Brain microvascular endothelial cell (primary cell): ENCODE data around the gene RGS5.

Source experiments
- DNase-seq: peaks from one replicate; pipeline ENCODE4 v3.0.0-alpha.2; 2020
- H3K27ac ChIP-seq: fragments of 250-450 bp; sonication (Bioruptor Pico); 2 replicates; pipeline ENCODE4 v1.5.1; 2020; ENCODE audit warnings: mild to moderate bottlenecking, moderate library complexity
- H3K27me3 ChIP-seq: fragments of 250-450 bp; sonication (Bioruptor Pico); replicated peaks from 2 replicates; pipeline ENCODE4 v1.5.1; 2020; ENCODE audit warnings: mild to moderate bottlenecking
- H3K36me3 ChIP-seq: fragments of 250-450 bp; sonication (Bioruptor Pico); replicated peaks from 2 replicates; pipeline ENCODE4 v1.5.1; 2020; ENCODE audit warnings: mild to moderate bottlenecking
- H3K4me3 ChIP-seq: 2 replicates; pipeline ENCODE4 v1.5.1; 2011; ENCODE audit warnings: low read depth, mild to moderate bottlenecking, control low read depth, low read length, moderate library complexity
- in situ Hi-C: cut with HindIII; loops from 2 replicates; pipeline ENCODE4 v1.10.0; 2017; ENCODE audit warnings: low sequenced_read_pairs, low pct_ligation_motif_present
- TF ChIP-seq, protein P1 (sequence below): IDR thresholded peaks from 2 replicates; pipeline ENCODE4 v1.5.1; 2011; ENCODE audit warnings: low read depth, mild to moderate bottlenecking, moderate library complexity, low read length, control low read depth, inconsistent platforms; ENCODE audit errors: missing control alignments

The RGS5 gene

DNA sequence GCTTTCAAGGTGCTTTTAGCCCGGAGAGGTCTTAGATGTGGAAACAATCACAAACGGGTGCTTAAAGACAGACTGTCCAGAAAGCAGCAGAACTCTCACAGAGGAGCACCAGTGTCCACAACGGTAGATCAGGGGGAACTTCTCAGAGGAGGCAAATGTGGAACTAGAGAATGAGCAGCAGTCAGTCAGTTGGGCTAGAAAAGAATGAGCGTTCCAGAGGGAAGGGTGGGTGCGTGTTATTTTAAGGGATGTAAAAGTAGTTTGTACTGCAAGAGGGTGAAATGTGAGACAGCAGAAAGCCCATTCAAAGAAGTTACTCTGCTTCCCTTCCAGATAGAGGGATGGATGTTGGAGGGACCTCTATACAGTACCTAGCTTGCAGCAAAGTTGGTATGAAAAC is 30.9 kb downstream of the RGS5 start:
- DNase-seq = peak; percentile 30
- Histone ChIP-seq H3K36me3 (no peaks in the 10 kb centered on the region), H3K4me3 (no peak overlapping the region), H3K27ac (peak overlapping the region; percentile 83), H3K27me3 (no peaks in the 10 kb centered on the region)
- in situ Hi-C loops = no loop called here
- TF ChIP-seq, protein P1, sequence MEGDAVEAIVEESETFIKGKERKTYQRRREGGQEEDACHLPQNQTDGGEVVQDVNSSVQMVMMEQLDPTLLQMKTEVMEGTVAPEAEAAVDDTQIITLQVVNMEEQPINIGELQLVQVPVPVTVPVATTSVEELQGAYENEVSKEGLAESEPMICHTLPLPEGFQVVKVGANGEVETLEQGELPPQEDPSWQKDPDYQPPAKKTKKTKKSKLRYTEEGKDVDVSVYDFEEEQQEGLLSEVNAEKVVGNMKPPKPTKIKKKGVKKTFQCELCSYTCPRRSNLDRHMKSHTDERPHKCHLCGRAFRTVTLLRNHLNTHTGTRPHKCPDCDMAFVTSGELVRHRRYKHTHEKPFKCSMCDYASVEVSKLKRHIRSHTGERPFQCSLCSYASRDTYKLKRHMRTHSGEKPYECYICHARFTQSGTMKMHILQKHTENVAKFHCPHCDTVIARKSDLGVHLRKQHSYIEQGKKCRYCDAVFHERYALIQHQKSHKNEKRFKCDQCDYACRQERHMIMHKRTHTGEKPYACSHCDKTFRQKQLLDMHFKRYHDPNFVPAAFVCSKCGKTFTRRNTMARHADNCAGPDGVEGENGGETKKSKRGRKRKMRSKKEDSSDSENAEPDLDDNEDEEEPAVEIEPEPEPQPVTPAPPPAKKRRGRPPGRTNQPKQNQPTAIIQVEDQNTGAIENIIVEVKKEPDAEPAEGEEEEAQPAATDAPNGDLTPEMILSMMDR = no peak

DNA sequence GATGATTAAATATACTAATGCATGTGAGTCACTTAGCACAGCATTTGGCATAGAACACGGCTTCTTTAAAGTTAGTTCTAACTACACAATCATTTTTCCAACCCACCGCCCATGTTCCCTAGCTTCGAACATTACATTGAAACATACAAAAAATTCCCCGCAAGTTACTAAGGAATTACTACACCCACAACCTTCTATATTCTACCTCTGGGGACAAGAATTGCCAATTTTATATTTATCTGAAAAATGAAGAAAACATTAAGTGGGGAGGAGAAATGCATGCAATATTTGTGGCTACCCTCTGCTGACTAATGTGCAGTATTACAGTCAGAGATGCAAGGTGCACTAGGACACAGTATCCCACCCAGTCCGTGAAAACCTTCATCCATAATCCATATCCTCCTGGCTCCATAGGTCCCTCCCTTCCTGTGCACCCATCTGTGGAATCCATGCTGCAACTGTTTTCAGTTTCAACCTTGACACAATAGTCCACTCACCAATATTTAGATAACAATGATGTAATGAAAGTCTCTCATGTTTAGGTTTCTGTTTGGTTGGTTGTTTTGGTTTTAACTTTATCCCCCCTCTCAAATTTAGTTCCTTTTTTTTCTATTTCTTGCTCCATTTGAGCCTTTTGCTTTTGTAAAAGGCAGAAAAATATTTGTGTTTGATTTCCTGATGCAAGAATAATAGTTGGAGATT is 31.6 kb downstream of the RGS5 start:
- in situ Hi-C loops = no loop called here
- DNase-seq = peak; percentile 53
- H3K27me3 ChIP-seq = no peaks in the 10 kb centered on the region
- no peaks in the 10 kb centered on the region for H3K36me3 ChIP-seq
- peak overlapping the region; percentile 83 for H3K27ac ChIP-seq
- TF ChIP-seq, protein P1 = peak; percentile 70
- no peak overlapping the region for H3K4me3 ChIP-seq

DNA sequence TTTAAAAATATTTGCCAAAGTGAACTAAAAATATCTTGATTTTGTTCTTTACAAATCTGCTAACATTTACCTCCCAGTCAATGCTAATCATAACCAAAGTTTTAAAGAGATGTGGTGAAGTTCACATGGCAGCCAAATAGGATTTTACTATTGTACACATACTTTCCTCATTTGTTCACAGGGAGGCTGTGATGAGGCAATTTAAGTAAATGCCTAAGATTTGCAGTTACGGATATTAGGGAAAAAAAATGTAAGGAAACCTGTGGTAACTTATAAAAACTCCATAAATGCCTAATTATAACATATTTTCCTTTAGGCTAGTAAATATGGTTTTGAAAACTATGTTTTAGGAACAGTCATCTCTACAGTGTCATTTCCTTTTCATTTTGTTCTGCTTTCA is 32.4 kb downstream of the RGS5 start:
- peak overlapping the region; percentile 83 for H3K27ac ChIP-seq
- in situ Hi-C loops = no loop called here
- no peaks in the 10 kb centered on the region for H3K27me3 ChIP-seq
- H3K36me3 ChIP-seq = no peaks in the 10 kb centered on the region
- TF ChIP-seq, protein P1 = no peak
- no peak overlapping the region for H3K4me3 ChIP-seq
- no peak for DNase-seq

DNA sequence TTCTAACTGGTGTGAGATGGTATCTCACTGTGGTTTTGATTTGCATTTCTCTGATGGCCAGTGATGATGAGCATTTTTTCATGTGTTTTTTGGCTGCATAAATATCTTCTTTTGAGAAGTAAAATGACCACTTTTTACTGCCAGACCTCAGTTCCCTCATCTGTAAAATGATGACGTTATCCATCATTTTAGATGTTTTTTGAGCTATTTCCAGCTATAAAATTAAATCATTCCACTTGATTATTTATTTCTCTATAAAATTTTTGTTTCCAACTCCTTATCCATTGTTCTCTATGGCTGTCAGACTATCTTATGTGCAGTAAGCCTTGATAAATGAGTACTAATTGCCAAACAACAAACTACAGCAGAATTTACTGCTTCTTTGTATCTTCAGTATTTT is 33.2 kb downstream of the RGS5 start:
- Histone ChIP-seq H3K27me3 (no peaks in the 10 kb centered on the region), H3K27ac (no peak overlapping the region), H3K4me3 (no peak overlapping the region), H3K36me3 (no peaks in the 10 kb centered on the region)
- TF ChIP-seq, protein P1 = no peak
- in situ Hi-C loops = no loop called here
- no peak for DNase-seq

DNA sequence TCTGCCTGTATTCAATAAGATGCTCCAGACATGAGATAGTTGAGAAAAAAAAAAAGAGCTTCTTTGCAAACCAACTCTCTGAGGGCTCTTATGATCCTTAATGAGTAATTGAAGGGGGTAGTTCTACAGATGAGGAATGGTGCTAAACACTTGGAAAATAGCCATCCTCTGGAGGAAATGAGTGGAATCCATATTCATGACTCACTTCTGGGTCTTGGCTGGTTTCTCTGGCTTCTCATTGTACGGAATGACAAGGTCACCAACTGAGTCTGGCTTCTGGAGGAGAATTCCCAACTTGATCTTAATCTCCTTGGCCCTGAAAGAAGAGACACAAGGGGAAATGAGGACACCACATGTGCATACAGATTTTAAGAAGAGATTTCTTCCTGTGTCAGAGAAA is 34.7 kb downstream of the RGS5 start:
- TF ChIP-seq, protein P1 = no peak
- in situ Hi-C loops = no loop called here
- no peaks in the 10 kb centered on the region for H3K36me3 ChIP-seq
- peak; percentile 94 for DNase-seq
- H3K4me3 ChIP-seq = no peak overlapping the region
- peak overlapping the region; percentile 41 for H3K27ac ChIP-seq
- no peaks in the 10 kb centered on the region for H3K27me3 ChIP-seq
